ENCODE data around the gene RFX3.

RFX3 gene

GRCh38 chr9:3215658-3216057 lies 310.1 kb downstream of the RFX3 start:
- H3K4me3 ChIP-seq (ENCODE audit: low read depth, low read length), result no peak overlapping the region
- TF ChIP-seq CTCF (IDR thresholded peaks at IDR 0.05; ENCODE audit: borderline replicate concordance, insufficient read depth, low read depth, low read length), result no peak

GRCh38 chr9:3214741-3215140 lies 311.1 kb downstream of the RFX3 start:
- no peak overlapping the region for H3K4me3 ChIP-seq (ENCODE audit: low read depth, low read length)
- TF ChIP-seq CTCF (IDR thresholded peaks at IDR 0.05; ENCODE audit: borderline replicate concordance, insufficient read depth, low read depth, low read length), result no peak

- TF ChIP-seq CTCF (IDR thresholded peaks at IDR 0.05; ENCODE audit: borderline replicate concordance, insufficient read depth, low read depth, low read length), result no peak
- H3K4me3 ChIP-seq (ENCODE audit: low read depth, low read length), result no peak overlapping the region
These were observed 320.2 kb downstream of the RFX3 start for GRCh38 chr9:3205421-3206095.

GRCh38 chr9:3200331-3200774 lies 325.4 kb downstream of the RFX3 start:
- TF ChIP-seq CTCF (IDR thresholded peaks at IDR 0.05; ENCODE audit: borderline replicate concordance, insufficient read depth, low read depth, low read length), result no peak
- H3K4me3 ChIP-seq (ENCODE audit: low read depth, low read length), result no peak overlapping the region

- no peak overlapping the region for H3K4me3 ChIP-seq (ENCODE audit: low read depth, low read length)
- TF ChIP-seq CTCF (IDR thresholded peaks at IDR 0.05; ENCODE audit: borderline replicate concordance, insufficient read depth, low read depth, low read length), result no peak
These were observed 332.0 kb downstream of the RFX3 start for GRCh38 chr9:3193791-3194190.

- no peak for TF ChIP-seq CTCF (IDR thresholded peaks at IDR 0.05; ENCODE audit: borderline replicate concordance, insufficient read depth, low read depth, low read length)
- H3K4me3 ChIP-seq (ENCODE audit: low read depth, low read length), result no peak overlapping the region
These were observed 334.1 kb downstream of the RFX3 start for GRCh38 chr9:3191715-3192114.

- no peak for TF ChIP-seq CTCF (IDR thresholded peaks at IDR 0.05; ENCODE audit: borderline replicate concordance, insufficient read depth, low read depth, low read length)
- H3K4me3 ChIP-seq (ENCODE audit: low read depth, low read length), result no peak overlapping the region
These were observed 336.5 kb downstream of the RFX3 start for GRCh38 chr9:3189113-3189861.

All from GM12875 (cell line).